Stimulated activated naive B cell treated with anti-CD40 and anti-IgM and Interleukin-4, amounts not matched to agents 10 μg/mL and 1 μg/mL and 100 μg/mL, for 72 hours (primary cell): Measurements from ENCODE around the gene PDIA5.
"Not testable (repeated sequence)": the region's sequence is repeated elsewhere in the genome, so short reads cannot be mapped to it uniquely, and the experiment has no call there.

ENCODE experiments used
- ATAC-seq, 2 donors: fragments of 150-1000 bp; cut with Tn5 transposase; replicated peaks; 2 replicates each; pipeline ENCODE4 v1.10.0; 2021; ENCODE audit warnings: moderate library complexity in 1 of 2
- DNase-seq: peaks from one replicate; pipeline ENCODE4 v3.0.0; 2021
- H3K27ac Mint-ChIP-seq: one replicate; pipeline ENCODE4 v1.8.0; 2022; ENCODE audit warnings: mild to moderate bottlenecking, mixed read lengths
- H3K27me3 Mint-ChIP-seq, 2 donors: one replicate each; pipeline ENCODE4 v1.8.0; 2022; ENCODE audit warnings: mixed read lengths in 2 of 2
- H3K36me3 Mint-ChIP-seq, 2 donors: one replicate each; pipeline ENCODE4 v1.8.0; 2022; ENCODE audit warnings: mixed read lengths in 2 of 2, mild to moderate bottlenecking in 1 of 2
- H3K4me1 Mint-ChIP-seq, 2 donors: one replicate each; pipeline ENCODE4 v1.8.0; 2022; ENCODE audit warnings: mixed read lengths in 2 of 2, mild to moderate bottlenecking in 1 of 2
- H3K4me3 Mint-ChIP-seq, 2 donors: one replicate each; pipeline ENCODE4 v1.8.0; 2022; ENCODE audit warnings: mild to moderate bottlenecking in 2 of 2, mixed read lengths in 2 of 2, moderate library complexity in 1 of 2
- H3K9me3 Mint-ChIP-seq, 2 donors: one replicate each; pipeline ENCODE4 v1.8.0; 2022; ENCODE audit warnings: mixed read lengths in 2 of 2, mild to moderate bottlenecking in 1 of 2

Gene PDIA5

DNA sequence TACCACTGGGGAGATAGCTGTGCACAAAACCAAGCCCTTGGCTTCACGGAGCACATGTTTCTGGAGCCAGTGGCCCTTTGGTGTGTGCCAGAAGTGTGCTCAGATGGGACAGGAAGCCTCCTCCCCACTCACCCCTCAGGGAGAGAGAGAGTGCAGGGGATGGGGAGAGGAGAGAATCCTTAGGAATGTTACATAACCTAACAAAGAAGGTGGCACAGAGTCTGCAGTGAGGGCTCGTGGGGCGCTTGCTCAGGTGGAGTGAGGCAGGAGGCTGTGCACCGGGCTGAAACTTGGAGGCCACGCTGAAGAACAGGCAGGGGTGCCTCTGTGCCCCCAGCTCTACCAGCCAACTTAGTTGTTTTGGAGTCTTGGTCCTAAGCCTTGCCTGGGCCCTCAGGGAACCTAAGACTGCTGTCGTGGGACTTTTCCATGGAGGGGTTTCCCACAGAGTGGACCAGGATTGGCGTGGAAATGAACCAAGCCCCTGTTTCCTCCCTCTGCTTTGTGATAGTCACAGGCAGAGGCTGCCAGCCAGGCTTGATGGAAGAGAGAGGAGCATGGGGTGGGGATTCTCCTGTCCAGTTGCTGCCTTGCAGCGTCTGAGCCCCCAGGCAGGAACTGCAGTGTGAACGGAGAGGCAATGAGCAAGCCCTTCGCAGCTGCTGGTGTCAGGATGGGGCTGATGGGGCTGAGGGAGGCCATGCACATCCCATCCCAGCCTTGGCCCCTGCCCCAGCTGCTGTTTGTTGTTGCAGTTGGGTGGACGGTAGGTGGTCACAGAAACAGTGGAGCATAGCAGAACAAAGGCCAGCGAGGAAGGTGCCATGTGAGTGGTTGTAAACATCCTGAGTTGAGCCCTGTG lies 32.7 kb downstream of the PDIA5 start:
- H3K4me3 Mint-ChIP-seq = no peak overlapping the region
- no peaks in the 10 kb centered on the region for H3K27me3 Mint-ChIP-seq
- DNase-seq = no peak
- peaks cover 59 to 69% of the 10 kb centered on the region in 2 donors for H3K36me3 Mint-ChIP-seq
- H3K4me1 Mint-ChIP-seq = peaks cover 3% of the 10 kb centered on the region in 2 donors
- ATAC-seq = no peak
- no peak overlapping the region for H3K27ac Mint-ChIP-seq
- H3K9me3 Mint-ChIP-seq = no peaks in the 10 kb centered on the region

DNA sequence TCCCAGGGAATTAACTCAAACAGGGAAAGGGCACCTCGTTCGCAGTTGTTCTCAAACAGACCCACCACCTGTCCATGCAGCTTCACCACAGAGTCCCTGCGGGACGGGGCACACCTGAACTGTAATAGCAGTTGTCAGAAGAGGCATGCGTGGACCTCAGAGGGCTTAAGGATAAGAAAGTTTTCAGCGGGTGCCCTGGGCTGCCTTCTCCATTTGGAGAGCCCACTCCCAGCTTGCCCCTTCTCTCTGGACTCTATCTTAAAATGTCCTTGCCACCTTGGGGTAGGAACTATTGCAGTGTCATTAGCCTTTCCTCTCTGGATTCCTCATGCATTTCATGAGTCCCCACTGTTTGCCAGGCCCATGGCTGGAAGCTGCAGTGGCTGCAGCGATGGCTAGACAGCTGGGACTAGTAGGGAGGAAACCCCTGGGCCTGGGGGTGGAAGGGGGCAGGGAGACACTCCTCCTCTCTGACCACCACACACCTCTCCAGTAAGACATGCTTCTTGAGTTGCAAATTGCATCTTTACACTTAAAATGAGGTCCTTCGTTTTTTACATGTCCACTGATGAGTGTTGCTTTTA lies 33.5 kb downstream of the PDIA5 start:
- Mint-ChIP-seq H3K4me1 (peaks cover 5 to 10% of the 10 kb centered on the region in 2 donors), H3K36me3 (peaks cover 57 to 63% of the 10 kb centered on the region in 2 donors), H3K9me3 (no peaks in the 10 kb centered on the region), H3K4me3 (no peak overlapping the region), H3K27ac (no peak overlapping the region), H3K27me3 (no peaks in the 10 kb centered on the region)
- DNase-seq (no peak), ATAC-seq (no peak)

DNA sequence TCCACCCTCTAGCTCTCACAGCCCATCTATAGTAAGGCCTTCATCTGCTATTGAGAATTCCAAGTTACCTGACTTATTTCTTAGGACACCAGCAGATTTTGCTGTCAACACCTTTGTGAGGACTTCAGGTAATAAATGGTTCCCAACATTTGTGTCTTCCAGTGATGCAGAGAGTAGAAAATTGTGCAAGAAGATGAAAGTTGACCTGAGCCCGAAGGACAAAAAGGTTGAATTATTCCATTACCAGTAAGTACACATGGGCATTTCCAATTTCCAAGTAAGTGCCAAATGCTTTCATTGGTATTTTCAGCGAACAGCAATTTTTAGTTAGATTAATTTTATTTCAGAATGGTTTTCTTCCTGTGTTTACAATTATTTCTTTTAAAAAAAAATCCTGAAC lies 35.4 kb downstream of the PDIA5 start:
- Mint-ChIP-seq H3K9me3 (no peaks in the 10 kb centered on the region), H3K4me3 (no peak overlapping the region), H3K4me1 (peaks cover 12 to 19% of the 10 kb centered on the region in 2 donors), H3K36me3 (peaks cover 57 to 67% of the 10 kb centered on the region in 2 donors), H3K27me3 (no peaks in the 10 kb centered on the region), H3K27ac (no peak overlapping the region)
- no peak for DNase-seq
- no peak for ATAC-seq

DNA sequence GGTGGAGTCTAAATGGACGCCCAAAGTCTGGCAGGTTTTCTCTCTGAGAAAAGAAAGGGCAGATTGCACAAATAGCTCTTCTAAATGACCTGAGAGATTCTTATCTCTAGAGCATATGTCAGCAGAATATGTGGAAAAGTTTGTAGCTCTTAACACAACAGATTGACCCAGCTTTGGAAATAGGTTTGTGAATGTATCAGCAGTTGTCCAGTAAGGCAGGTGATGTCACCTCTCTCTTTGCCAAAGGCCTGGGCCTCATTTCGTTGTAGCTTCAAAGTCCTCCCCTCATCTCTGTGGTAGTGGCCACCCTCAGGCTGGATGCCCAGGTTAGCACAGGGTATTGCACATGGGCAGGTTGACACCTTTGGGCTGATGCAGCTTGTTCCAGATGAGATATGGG lies 36.0 kb downstream of the PDIA5 start:
- Mint-ChIP-seq H3K36me3 (peaks cover 55 to 66% of the 10 kb centered on the region in 2 donors), H3K27ac (no peak overlapping the region), H3K9me3 (no peaks in the 10 kb centered on the region), H3K4me3 (no peak overlapping the region), H3K4me1 (peaks cover 12 to 19% of the 10 kb centered on the region in 2 donors), H3K27me3 (no peaks in the 10 kb centered on the region)
- DNase-seq (no peak), ATAC-seq (no peak)

DNA sequence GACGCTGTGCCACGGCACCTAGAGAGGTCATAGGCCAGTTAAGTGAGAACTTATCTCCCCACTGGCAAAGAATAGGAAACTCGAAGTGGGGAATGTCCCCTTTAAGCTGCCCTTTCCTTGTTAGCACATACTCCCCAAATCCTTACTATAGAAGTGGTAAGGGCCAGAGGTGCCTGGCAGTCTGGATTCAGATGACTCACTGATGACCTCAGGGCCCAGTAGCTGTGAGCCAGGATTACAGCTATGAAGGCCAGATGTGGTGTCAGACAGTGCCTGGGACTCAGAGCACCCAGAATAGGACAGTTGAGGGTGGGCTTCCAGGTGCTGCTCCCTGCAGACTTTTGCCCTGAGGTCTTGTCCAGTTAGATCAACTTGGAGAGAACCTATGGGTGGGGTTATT lies 37.7 kb downstream of the PDIA5 start:
- H3K4me3 Mint-ChIP-seq = no peak overlapping the region
- no peaks in the 10 kb centered on the region for H3K27me3 Mint-ChIP-seq
- H3K27ac Mint-ChIP-seq = no peak overlapping the region
- no peak for ATAC-seq
- DNase-seq = no peak
- no peaks in the 10 kb centered on the region for H3K9me3 Mint-ChIP-seq
- H3K4me1 Mint-ChIP-seq = peaks cover 12 to 19% of the 10 kb centered on the region in 2 donors
- peaks cover 47 to 63% of the 10 kb centered on the region in 2 donors for H3K36me3 Mint-ChIP-seq

DNA sequence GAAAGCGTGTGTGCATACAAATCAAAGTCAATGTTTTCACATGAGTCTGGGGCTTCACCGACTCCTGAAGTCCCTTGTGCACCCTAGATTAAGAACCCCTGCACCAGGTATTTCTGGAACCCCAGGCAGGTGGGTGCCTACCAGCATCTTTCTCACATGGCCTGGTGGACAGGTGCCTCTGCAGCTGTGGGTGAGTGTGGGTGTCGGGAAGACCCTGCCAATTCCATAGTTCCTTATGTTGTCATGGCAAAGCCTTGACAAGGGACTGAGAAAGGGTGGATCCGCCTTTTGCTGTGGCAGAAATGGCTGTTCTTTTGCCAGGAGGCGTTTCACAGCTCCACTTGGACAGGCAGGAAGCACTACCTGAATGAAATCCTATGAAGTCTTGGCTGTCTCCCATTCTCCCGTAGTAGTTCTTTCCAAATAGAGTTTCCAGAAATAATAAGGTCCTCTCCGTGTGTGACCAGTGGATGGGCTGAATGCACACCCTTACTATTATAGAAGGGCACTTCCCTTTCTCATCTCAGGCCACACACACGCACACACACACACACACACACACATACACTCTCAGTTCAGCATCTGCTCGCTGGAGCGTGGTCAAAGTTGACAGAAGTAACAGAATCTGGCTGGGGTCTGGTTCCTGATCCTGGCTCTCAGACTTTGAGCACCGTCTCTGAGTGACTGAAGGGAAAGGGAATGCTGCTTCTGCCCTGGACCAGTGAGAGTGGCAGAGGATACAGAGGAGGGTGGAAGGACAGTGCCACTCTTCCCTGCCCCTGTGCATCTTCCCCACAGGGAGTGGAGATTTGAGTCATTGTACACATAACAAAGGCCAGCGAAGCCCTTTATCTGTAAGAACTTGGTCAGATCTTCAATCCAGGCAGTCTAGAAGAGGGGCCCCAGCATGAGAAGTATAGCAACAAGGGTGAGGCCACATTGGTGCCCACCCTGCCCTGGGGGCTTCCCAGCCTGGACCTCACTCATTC lies 38.7 kb downstream of the PDIA5 start:
- Mint-ChIP-seq H3K36me3 (peaks cover 39 to 66% of the 10 kb centered on the region in 2 donors), H3K4me3 (no peak overlapping the region), H3K27me3 (no peaks in the 10 kb centered on the region), H3K4me1 (peaks cover 16 to 27% of the 10 kb centered on the region in 2 donors), H3K27ac (peak overlapping the region; percentile 21), H3K9me3 (no peaks in the 10 kb centered on the region)
- ATAC-seq (peak; percentile 94 to 97), DNase-seq (peak; percentile 61)

DNA sequence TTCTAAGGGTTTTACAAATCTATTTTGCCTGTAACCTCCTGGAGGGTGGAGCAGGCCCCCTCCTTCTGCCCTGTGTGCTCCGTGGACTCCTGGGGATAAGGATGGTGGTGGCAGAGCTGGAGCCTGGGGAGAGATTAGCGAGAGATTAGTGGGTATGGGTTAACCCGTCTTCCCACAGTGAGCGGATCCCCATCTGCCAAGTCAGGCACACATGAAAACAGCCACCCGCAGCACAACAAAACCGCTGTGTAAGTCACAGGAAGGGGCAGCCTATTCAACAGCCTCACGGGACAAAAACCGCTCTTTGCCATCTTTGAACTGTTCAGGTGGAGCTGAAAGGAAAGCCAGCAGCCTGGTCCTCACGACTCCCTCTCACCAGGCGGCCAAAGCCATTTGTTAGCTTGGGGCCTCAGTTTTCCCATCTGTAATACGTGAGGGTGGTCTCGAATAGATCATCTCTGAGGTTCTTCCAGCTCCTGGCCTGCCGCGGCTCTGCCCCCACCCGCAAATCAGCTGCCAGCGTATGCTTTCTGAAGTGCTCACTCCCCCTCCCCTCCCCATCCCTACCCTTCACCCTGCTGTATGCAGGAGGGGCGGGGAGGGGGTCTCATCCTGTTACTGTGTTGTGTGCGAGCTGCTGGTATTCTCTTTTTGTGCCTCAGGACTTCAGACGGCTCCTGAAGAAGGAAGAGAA lies 43.6 kb downstream of the PDIA5 start:
- Mint-ChIP-seq H3K36me3 (peaks cover 29 to 77% of the 10 kb centered on the region in 2 donors), H3K27me3 (no peaks in the 10 kb centered on the region), H3K4me3 (no peak overlapping the region), H3K27ac (no peak overlapping the region), H3K4me1 (peaks cover 38 to 54% of the 10 kb centered on the region in 2 donors), H3K9me3 (no peaks in the 10 kb centered on the region)
- DNase-seq (no peak), ATAC-seq (no peak)

DNA sequence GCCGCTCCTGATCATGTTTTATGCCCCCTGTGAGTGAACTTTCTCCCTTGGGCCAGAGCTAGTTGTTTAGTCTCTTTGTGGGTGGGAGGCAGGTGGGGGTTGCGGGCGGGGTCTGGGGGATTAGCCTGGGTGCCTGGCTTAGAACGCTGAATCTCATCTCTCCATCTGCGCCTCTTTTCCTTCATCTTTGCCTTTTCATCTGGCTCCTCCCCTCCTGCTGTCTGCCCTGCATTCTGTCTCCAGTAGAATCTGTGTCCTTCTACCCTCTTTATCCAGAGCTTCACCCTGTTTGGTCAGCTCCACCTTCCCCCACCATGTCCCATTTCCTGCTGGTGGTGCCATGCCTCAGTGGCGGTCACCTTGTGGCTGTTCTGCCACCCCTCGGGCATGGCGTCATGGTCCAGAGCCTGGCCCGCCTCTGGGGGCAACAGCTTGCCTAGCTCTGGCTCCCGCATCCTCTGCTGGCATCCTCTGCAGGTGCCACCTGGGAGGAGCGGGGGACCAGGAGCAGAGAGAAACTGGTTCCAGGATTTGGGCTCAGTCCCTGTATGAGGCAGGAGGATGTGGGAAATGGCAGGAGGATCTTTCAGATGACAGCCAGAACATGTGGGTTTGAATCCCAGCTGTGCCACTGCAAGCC lies 44.3 kb downstream of the PDIA5 start:
- H3K27me3 Mint-ChIP-seq = no peaks in the 10 kb centered on the region
- peak overlapping the region; percentile 3 for H3K27ac Mint-ChIP-seq
- peaks cover 31 to 77% of the 10 kb centered on the region in 2 donors for H3K36me3 Mint-ChIP-seq
- no peaks in the 10 kb centered on the region for H3K9me3 Mint-ChIP-seq
- ATAC-seq (peak; percentile 18 to 31), DNase-seq (no peak)
- peaks cover 32 to 47% of the 10 kb centered on the region in 2 donors for H3K4me1 Mint-ChIP-seq
- peak overlapping the region; percentile 4 to 20 for H3K4me3 Mint-ChIP-seq

DNA sequence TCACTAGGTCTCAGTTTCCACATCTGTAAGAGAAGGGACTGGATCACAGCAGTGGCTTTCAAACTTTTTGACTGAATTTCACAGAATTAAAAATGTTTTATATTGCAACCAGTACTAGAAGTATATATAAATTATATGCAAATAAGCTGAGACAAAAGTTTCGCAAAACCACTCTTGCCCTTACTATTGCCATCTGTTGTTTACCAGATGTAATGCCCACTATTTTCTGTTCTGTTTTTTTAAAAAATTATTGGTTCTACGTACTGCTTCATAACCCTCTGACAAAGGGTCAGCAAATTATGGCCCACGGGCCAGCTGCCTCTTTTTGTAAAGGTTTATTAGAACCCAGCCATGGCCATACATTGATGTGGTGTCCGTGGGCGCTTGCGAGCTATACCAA lies 44.8 kb downstream of the PDIA5 start:
- no peaks in the 10 kb centered on the region for H3K27me3 Mint-ChIP-seq
- peaks cover 32 to 46% of the 10 kb centered on the region in 2 donors for H3K4me1 Mint-ChIP-seq
- ATAC-seq = peak; percentile 50 to 61
- H3K27ac Mint-ChIP-seq = no peak overlapping the region
- H3K36me3 Mint-ChIP-seq = peaks cover 35 to 77% of the 10 kb centered on the region in 2 donors
- no peaks in the 10 kb centered on the region for H3K9me3 Mint-ChIP-seq
- DNase-seq = no peak
- H3K4me3 Mint-ChIP-seq = no peak overlapping the region

DNA sequence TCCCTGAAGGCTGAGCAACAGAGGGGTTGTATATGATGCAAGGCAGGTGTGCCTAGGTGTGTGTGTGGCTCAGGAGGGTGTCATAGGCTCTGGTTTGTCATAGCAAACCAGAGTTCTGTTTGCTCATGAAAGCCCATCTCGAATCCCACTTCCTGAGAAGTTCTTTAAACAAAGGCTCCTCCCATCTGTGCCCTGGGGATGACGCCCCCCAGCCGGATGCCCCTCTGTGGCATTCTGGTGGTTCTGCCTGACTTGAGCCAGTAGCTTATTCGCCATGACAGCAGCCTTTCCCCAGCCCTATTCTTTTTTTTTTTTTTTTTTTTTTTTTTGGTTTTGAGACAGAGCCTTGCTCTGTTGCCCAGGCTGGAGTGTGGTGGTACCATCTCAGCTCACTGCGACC lies 45.4 kb downstream of the PDIA5 start:
- Mint-ChIP-seq H3K36me3 (peaks cover 38 to 77% of the 10 kb centered on the region in 2 donors), H3K27me3 (no peaks in the 10 kb centered on the region), H3K27ac (no peak overlapping the region), H3K9me3 (no peaks in the 10 kb centered on the region), H3K4me1 (peaks cover 32 to 46% of the 10 kb centered on the region in 2 donors), H3K4me3 (no peak overlapping the region)
- DNase-seq (no peak), ATAC-seq (peak; percentile 29 to 36)

DNA sequence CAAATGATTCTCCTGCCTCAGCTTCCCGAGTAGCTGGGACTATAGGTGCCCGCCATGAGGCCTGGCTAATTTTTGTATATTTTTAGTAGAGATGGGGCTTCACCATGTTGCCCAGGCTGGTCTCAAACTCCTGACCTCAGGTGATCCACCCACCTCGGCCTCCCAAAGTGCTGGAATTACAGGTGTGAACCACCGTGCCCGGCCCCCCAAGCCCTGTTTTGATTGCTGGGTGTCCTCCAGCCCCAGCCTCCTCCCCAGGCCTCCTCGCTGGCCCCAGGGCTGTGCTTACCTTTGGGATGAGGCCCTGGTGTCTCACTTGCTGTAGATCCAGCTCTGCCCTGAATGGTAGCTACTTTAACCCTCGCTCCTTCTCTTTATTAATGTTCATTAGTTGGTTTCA lies 45.8 kb downstream of the PDIA5 start:
- not testable (repeated sequence) for H3K4me3 Mint-ChIP-seq, H3K9me3 Mint-ChIP-seq, H3K27me3 Mint-ChIP-seq, DNase-seq, ATAC-seq, H3K27ac Mint-ChIP-seq
- Mint-ChIP-seq H3K4me1 (peaks cover 32 to 46% of the 10 kb centered on the region in 2 donors), H3K36me3 (peaks cover 38 to 78% of the 10 kb centered on the region in 2 donors)

DNA sequence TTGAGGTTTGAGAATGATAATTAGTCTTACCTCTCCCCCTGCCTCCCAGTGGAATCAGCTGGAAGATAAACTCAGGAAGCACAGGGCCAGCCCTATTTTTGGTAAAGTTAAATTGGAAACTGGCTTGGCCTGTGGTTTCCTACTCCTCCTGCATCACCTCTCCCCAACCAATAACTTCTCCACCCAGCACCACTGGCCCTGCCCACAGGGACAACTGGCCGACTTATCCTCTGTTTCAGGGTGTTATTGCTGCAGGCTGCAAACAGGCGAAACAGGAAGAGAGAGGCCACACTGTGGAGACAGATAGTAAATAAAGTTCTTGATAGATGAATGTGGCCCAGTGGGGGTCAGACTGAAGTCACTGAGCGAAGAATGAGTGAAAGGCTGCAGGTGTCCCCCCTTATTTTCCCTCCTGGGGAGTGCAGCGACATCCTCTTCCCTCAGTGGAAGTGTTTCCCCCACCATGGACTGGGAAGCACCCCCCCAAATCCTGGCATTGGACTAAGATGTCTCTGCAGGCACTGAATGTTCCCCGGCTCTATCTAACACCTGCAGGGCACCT lies 47.1 kb downstream of the PDIA5 start:
- DNase-seq = no peak
- Mint-ChIP-seq H3K27me3 (no peaks in the 10 kb centered on the region), H3K4me3 (no peak overlapping the region), H3K9me3 (no peaks in the 10 kb centered on the region), H3K36me3 (peaks cover 42 to 78% of the 10 kb centered on the region in 2 donors), H3K4me1 (peaks cover 32 to 46% of the 10 kb centered on the region in 2 donors), H3K27ac (peak overlapping the region; percentile 25)
- ATAC-seq = peak in 1 of 2 donors; percentile 47

DNA sequence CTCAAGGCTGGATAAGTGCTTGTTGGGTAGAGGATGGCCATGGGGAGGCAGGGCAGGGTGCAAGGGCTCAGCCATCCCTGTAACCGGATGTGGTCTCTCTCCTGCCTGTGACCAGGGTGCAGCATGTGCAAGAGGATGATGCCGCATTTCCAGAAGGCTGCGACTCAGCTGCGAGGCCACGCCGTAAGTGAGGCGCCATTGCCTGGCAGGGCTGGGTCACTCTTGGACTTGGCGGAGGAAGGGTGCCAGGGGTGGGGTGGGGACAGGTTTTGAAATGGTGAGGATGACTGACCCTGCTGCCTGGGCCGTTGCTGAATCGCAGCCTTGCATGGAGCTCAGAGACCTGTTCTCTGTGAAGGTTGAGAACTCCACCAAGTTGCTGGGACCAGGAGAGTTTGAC lies 49.3 kb downstream of the PDIA5 start:
- Mint-ChIP-seq H3K4me3 (no peak overlapping the region), H3K27ac (no peak overlapping the region)

More for the DNA sequence above, 49.3 kb downstream of the PDIA5 start:
- H3K27me3 Mint-ChIP-seq = no peaks in the 10 kb centered on the region
- DNase-seq = no peak
- peaks cover 22 to 31% of the 10 kb centered on the region in 2 donors for H3K4me1 Mint-ChIP-seq
- no peaks in the 10 kb centered on the region for H3K9me3 Mint-ChIP-seq
- no peak for ATAC-seq
- peaks cover 53 to 82% of the 10 kb centered on the region in 2 donors for H3K36me3 Mint-ChIP-seq
